Endothelial cell of coronary artery (primary cell): ENCODE data around the gene ANKRD45. TPM values are rescaled to one million over a fixed set of nuclear protein-coding genes. Genes with fewer than 3 reads are reported as not detected.

Experiments used
- total RNA-seq: library from RNA; depleted of rRNA; stranded (reverse); fragments of >200 nt; gene quantifications from 2 replicates; pipeline ENCODE4 v1.2.3, GENCODE V29; 2014

The ANKRD45 gene
- total RNA-seq: 0.36 TPM in 1 of 2 replicates, not detected in the other

DNA sequence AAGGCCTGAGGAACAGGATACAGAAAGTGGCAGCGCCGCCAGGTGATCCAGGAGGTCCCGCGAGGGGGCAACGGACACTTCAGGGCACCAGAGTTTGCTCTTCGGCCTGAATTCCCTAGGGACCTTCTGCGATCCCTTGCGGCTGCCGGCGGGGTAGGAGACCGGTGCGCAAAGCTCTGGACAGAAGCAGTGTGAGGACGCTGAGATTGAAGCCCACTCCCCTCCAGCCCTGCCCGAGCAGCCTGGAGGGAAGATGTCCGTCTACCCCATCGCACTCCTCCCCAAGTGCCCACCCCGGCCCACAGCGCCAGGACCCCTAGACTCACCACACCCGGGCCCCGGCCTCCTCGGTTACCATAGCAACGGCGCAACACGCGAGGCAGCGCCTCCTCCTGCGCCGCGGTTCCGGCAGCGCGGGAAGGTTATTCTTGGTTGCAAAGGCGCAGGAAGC is at the start of gene ANKRD45:
Gene ANKRD45, minus strand, starts transcription at position 361 of the 451 bp plus-strand sequence. CDS start 10,433 bp downstream, outside the sequence.

DNA sequence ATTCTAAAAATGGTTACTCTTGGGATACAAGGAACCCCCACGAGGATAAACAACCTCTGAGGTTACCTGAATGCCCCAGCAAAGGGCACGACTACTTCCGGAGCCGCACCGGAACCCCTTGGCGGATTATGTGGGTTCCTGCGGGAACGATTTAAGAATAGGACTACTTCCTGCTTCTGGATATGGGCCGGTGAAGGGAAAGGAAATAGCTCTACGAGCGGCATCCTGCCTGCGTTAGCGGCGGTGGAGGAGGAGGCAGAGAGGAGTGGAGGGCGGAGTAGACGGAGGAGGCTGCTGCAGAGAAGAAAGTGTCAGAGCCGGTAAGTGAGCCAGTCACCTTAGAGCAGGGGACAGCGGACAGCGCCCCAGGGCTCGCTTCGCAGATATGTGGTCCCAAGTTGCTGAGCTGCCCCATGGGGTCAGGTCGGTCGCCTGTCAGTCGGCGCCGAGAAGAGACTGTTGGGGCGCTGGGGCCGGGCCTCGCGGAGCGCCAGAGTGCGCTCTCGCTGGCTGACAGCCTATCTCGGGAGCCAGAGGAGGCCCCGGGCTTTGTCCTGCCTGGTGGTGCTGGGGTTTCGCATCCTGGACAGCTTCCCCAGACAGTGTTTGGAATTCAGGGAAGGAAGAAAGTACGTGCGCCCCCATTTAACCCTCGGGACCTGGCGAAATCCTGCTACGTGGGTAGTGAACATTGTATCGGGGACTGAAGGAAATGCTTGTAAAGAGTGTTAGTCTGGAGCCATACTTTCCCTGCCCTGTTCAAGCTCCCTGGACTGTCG is 45.3 kb upstream of the ANKRD45 start, which contains the start of gene KLHL20:
Gene KLHL20, plus strand, starts transcription at position 223 of the 779 bp plus-strand sequence. CDS start 1,063 bp downstream, outside the sequence.

DNA sequence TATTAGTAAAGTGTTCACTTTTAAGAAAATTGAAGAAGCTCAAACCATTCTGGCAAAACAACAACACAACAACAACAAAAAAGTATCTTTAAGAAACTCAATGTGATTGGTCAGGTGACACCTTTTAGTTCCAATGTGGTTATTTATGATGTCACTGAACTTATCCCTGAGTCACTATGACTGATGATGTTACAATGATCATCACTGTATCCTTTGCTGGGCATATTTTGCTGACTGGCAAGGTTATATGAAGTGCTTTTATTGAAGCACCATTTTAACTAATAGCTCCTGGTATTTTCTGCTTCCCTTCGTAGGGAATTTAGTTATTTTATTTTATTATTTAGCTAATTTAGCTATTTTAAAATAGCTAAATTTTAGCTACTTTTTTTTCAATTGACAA is 34.5 kb downstream of the ANKRD45 start, which contains the start of gene TEX50:
Gene TEX50, plus strand, starts transcription at position 223 of the 400 bp plus-strand sequence. CDS start 184 bp downstream, outside the sequence.

DNA sequence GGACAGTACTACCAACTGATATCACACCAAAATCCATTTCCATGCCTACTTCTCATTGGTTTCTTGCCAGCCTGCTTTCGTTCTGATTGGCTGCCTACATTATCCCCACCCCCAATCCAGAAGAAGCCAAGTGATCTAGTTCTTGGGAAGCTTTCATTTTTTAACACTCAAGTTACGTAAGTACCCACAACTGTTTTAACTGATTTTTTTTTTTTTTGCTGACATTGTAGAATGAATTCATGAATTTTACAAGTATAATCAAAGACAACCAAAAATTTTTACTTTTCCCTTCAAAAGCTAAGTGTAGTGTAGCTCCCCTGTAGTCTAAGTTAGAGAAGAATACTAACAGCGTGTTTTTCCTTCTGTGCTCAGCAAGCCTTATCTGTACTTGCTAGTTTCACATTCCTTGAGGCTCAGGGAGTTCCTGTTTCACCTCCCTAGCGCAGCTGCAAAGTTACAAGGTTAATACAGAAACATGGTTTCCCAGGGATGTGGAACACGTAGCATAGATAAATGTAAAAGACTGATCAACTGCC is 66.5 kb downstream of the ANKRD45 start, which contains the start of gene SLC9C2:
Gene SLC9C2, minus strand, starts transcription at position 17 of the 536 bp plus-strand sequence. CDS start 1,296 bp downstream, outside the sequence.

Other genes with a start within 250 kb of the ANKRD45 start
- 199 and 211 TPM in 2 replicates for gene PRDX6, start 192.5 kb downstream of the ANKRD45 start, total RNA-seq
- 2.0 TPM in 1 of 2 replicates, not detected in the other for gene SLC9C2, start 66.8 kb downstream of the ANKRD45 start, total RNA-seq
- gene TEX50, start 34.5 kb downstream of the ANKRD45 start, total RNA-seq: not detected in 2 replicates
- gene KLHL20, start 45.1 kb upstream of the ANKRD45 start, total RNA-seq: 32.1 and 40.8 TPM in 2 replicates
- 15.0 and 17.1 TPM in 2 replicates for gene DARS2, start 154.8 kb upstream of the ANKRD45 start, total RNA-seq
- gene CENPL, start 155.0 kb upstream of the ANKRD45 start, total RNA-seq: 9.9 and 18.2 TPM in 2 replicates
- gene GAS5, start 198.1 kb upstream of the ANKRD45 start, total RNA-seq: 439 and 469 TPM in 2 replicates
- 2.8 and 6.3 TPM in 2 replicates for gene ZBTB37, start 198.5 kb upstream of the ANKRD45 start, total RNA-seq
- not detected in 2 replicates for gene SERPINC1, start 247.5 kb upstream of the ANKRD45 start, total RNA-seq